SW 1271 (cell line): ENCODE results near the gene FBXO10.
"Not testable (repeated sequence)": the region's sequence is repeated elsewhere in the genome, so short reads cannot be mapped to it uniquely, and the experiment has no call there.

Source experiments
- DNase-seq, 2 experiments: peaks; one replicate each; lab custom pipeline; 2025; lab: John Stamatoyannopoulos, UW

Gene FBXO10

GRCh38 chr9:37549527-37549926 lies 26.7 kb downstream of the FBXO10 start:
- DNase-seq, result no peak

GRCh38 chr9:37547328-37547878 lies 28.8 kb downstream of the FBXO10 start:
- DNase-seq, result no peak

- no peak for DNase-seq
Measured at GRCh38 chr9:37543468-37543867, 32.7 kb downstream of the FBXO10 start.

- no peak for DNase-seq
Measured at GRCh38 chr9:37542895-37543294, 33.3 kb downstream of the FBXO10 start.

GRCh38 chr9:37542488-37542887 lies 33.7 kb downstream of the FBXO10 start:
- no peak for DNase-seq

- DNase-seq, result no peak
Measured at GRCh38 chr9:37541465-37541864, 34.7 kb downstream of the FBXO10 start.

GRCh38 chr9:37540634-37541033 lies 35.5 kb downstream of the FBXO10 start:
- no peak for DNase-seq

GRCh38 chr9:37539634-37540033 lies 36.5 kb downstream of the FBXO10 start:
- DNase-seq, result no peak

- no peak for DNase-seq
Measured at GRCh38 chr9:37538099-37538498, 38.1 kb downstream of the FBXO10 start.

GRCh38 chr9:37534901-37535300 lies 41.3 kb downstream of the FBXO10 start:
- DNase-seq, result no peak

- DNase-seq, result no peak
Measured at GRCh38 chr9:37534412-37534811, 41.8 kb downstream of the FBXO10 start.

- no peak for DNase-seq
Measured at GRCh38 chr9:37531699-37532098, 44.5 kb downstream of the FBXO10 start.

GRCh38 chr9:37528652-37529471 lies 47.3 kb downstream of the FBXO10 start:
- no peak for DNase-seq

GRCh38 chr9:37523916-37524315 lies 52.3 kb downstream of the FBXO10 start:
- no peak for DNase-seq

GRCh38 chr9:37522971-37523370 lies 53.2 kb downstream of the FBXO10 start:
- DNase-seq, result no peak

- DNase-seq, result no peak
Measured at GRCh38 chr9:37521111-37521510, 55.1 kb downstream of the FBXO10 start.

GRCh38 chr9:37520641-37521040 lies 55.5 kb downstream of the FBXO10 start:
- no peak for DNase-seq

GRCh38 chr9:37517923-37518322 lies 58.3 kb downstream of the FBXO10 start:
- DNase-seq, result no peak

- DNase-seq, result no peak
Measured at GRCh38 chr9:37515620-37516258, 60.4 kb downstream of the FBXO10 start.

GRCh38 chr9:37514999-37515398 lies 61.2 kb downstream of the FBXO10 start:
- no peak for DNase-seq

- DNase-seq, result not testable (repeated sequence)
Measured at GRCh38 chr9:37514415-37514814, 61.8 kb downstream of the FBXO10 start.

GRCh38 chr9:37512437-37512836 lies 63.7 kb downstream of the FBXO10 start:
- no peak for DNase-seq
